Lower leg skin (tissue), 3 donors: Measurements from ENCODE around the gene TLE3.

Source experiments
- POLR2A ChIP-seq, 2 donors: fragments of 450-650 bp; IDR thresholded peaks; one replicate each; pipeline ENCODE4 v1.6.1; 2016 to 2017; ENCODE audit warnings: antibody characterized with exemption in 2 of 2, mild to moderate bottlenecking in 1 of 2, moderate library complexity in 1 of 2
- TF ChIP-seq, protein P1 (sequence below), 3 donors: fragments of 450-650 bp; IDR thresholded peaks; one replicate each; pipeline ENCODE4 v1.5.1; 2016; ENCODE audit warnings: antibody characterized with exemption in 3 of 3, mild to moderate bottlenecking in 3 of 3, moderate library complexity in 2 of 3

DNA sequence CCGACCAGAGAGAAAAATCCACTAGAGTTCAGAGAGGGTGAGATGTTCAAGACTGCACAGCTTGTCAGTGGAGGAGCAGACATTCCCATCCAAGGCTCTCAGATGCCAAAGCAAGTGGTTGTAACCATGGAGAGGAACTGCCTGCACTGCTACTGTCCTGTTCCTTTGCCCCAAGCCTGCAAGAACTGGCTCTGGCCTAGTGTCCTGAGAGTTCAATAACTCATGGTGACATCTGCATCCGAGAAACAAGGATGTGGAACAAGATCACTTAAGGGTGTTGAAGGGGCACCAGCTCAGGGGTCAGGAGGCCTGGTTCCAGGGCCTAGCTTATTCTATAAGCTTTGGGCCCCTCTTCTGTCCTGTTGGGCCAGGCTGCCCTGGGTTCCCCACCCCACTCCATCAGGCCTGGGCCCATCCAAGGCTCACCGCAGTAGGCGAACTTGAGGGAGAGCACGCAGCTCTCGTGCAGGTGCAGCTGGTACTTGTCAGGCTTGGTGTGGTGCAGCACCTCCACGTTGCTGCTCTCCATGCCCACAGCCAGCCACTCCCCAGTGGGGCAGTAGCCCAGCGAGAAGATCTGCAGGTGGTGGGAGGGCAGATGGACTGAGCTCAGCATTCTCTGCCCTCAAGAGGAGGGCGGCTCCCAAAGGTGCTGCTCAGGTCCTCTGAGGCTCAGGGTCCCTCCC, 45.6 kb downstream of the TLE3 start:
- TF ChIP-seq, protein P1, sequence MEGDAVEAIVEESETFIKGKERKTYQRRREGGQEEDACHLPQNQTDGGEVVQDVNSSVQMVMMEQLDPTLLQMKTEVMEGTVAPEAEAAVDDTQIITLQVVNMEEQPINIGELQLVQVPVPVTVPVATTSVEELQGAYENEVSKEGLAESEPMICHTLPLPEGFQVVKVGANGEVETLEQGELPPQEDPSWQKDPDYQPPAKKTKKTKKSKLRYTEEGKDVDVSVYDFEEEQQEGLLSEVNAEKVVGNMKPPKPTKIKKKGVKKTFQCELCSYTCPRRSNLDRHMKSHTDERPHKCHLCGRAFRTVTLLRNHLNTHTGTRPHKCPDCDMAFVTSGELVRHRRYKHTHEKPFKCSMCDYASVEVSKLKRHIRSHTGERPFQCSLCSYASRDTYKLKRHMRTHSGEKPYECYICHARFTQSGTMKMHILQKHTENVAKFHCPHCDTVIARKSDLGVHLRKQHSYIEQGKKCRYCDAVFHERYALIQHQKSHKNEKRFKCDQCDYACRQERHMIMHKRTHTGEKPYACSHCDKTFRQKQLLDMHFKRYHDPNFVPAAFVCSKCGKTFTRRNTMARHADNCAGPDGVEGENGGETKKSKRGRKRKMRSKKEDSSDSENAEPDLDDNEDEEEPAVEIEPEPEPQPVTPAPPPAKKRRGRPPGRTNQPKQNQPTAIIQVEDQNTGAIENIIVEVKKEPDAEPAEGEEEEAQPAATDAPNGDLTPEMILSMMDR (IDR thresholded peaks at IDR 0.05): no peak
- TF ChIP-seq POLR2A (IDR thresholded peaks at IDR 0.05): no peak
